ENCODE data around the gene SCRT2. TPM values are rescaled to one million over a fixed set of nuclear protein-coding genes. Genes with fewer than 3 reads are reported as not detected.

SCRT2 gene
- total RNA-seq, 1 donor from 2014 or later = not detected

- no peak for DNase-seq (ENCODE audit: low read depth)
Measured at GRCh38 chr20:672963-673602, 2.5 kb downstream of the SCRT2 start.

GRCh38 chr20:671252-672030, 4.2 kb downstream of the SCRT2 start:
- DNase-seq (ENCODE audit: low read depth) = no peak

GRCh38 chr20:669573-669972, 6.0 kb downstream of the SCRT2 start:
- DNase-seq (ENCODE audit: low read depth) = no peak

- no peak for DNase-seq (ENCODE audit: low read depth)
Measured at GRCh38 chr20:668638-669037, 7.0 kb downstream of the SCRT2 start.

GRCh38 chr20:668050-668449, 7.6 kb downstream of the SCRT2 start:
- no peak for DNase-seq (ENCODE audit: low read depth)

- DNase-seq (ENCODE audit: low read depth) = no peak
Measured at GRCh38 chr20:667351-668034, 8.1 kb downstream of the SCRT2 start.

- DNase-seq (ENCODE audit: low read depth) = no peak
Measured at GRCh38 chr20:666877-667276, 8.7 kb downstream of the SCRT2 start.

- DNase-seq (ENCODE audit: low read depth) = no peak
Measured at GRCh38 chr20:665276-665675, 10.3 kb downstream of the SCRT2 start.

- DNase-seq (ENCODE audit: low read depth) = no peak
Measured at GRCh38 chr20:664576-664975, 11.0 kb downstream of the SCRT2 start.

- DNase-seq (ENCODE audit: low read depth) = no peak
Measured at GRCh38 chr20:664151-664550, 11.5 kb downstream of the SCRT2 start.

GRCh38 chr20:663315-664090, 12.1 kb downstream of the SCRT2 start:
- no peak for DNase-seq (ENCODE audit: low read depth)

- no peak for DNase-seq (ENCODE audit: low read depth)
Measured at GRCh38 chr20:662277-663192, 13.1 kb downstream of the SCRT2 start.

GRCh38 chr20:661474-662270, 13.9 kb downstream of the SCRT2 start:
- no peak for DNase-seq (ENCODE audit: low read depth)

- DNase-seq (ENCODE audit: low read depth) = no peak
Measured at GRCh38 chr20:658731-659291, 16.8 kb downstream of the SCRT2 start.

GRCh38 chr20:658202-658601, 17.4 kb downstream of the SCRT2 start:
- no peak for DNase-seq (ENCODE audit: low read depth)

- DNase-seq (ENCODE audit: low read depth) = no peak
Measured at GRCh38 chr20:655726-656624, 19.6 kb downstream of the SCRT2 start.

GRCh38 chr20:654417-654750, 21.2 kb downstream of the SCRT2 start:
- no peak for DNase-seq (ENCODE audit: low read depth)

GRCh38 chr20:653590-654416, 21.8 kb downstream of the SCRT2 start:
- no peak for DNase-seq (ENCODE audit: low read depth)

All from renal cortical epithelial cell (primary cell).